ENCODE results near the gene PAQR7.

The PAQR7 gene

DNA sequence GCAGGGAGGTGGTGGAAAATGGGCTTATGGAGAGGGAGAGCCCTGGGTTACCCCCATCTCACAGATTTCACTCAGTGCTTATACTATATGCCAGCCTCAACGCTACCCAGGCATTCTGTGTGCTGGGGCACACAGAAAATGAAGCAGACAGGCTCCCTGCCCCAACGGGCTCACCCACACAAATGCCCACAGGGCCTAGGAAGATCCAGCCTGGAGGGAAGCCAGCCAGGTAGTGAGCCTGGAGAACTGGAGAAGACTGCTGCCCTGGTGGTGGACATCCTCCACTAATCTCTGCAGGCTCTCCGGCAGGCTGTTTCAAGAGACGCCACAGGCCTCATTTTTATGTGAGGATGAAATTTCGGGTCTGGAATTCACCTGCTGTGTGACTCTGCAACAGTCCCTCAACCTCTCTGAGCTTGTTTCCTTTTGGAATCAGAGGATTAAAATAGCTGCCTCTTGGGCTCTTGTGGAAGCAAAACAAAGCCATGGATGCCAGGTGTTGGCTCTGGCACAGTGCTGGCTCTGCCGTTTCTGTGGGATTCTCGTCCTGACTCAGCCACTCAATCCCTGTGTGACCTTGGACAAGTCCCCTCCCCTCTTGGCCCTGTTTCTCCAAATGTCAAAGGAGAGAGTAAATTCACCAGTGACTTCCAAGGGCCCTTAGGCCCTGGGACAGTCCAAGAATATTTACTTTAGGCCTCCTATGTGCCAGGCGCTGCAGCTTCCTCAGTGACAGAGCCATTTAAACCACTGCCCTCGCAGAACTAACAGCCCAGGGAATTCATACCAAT lies 3.6 kb downstream of the PAQR7 start:
- DNase-seq, result no peak

DNA sequence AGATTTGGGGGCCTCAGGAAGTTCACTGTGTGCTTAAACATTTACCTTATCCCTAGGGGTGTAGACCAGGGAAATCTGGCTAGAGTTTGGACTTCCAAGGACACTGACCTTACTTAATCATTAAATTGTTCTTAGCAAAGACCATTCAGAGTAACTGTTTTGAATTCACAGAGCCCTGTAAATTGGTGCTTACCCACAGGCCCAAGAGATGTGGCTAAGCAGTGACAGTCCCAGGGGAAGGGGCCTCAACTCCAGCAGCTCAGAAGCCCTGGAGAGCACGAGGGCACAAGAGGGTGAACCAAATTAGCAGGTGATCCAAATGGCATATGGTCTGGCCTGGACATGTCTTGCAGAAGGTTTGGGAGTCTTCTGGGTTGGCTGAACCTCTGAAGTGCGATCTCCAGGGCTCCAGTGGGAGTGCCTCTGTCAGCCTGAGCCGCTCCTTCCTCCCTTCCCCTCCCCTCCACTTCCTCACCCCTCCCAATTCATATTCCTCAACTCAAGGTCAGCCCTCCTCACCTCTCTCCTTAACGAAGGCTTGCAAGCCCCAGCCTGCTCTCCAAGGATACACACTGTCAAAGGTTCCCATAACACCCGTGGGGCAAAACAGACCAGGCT lies 4.3 kb downstream of the PAQR7 start:
- DNase-seq, result no peak

GRCh38 chr1:25870614-25871013 lies 4.9 kb downstream of the PAQR7 start:
- no peak for DNase-seq

GRCh38 chr1:25869909-25870606 lies 5.5 kb downstream of the PAQR7 start:
- no peak for DNase-seq

DNA sequence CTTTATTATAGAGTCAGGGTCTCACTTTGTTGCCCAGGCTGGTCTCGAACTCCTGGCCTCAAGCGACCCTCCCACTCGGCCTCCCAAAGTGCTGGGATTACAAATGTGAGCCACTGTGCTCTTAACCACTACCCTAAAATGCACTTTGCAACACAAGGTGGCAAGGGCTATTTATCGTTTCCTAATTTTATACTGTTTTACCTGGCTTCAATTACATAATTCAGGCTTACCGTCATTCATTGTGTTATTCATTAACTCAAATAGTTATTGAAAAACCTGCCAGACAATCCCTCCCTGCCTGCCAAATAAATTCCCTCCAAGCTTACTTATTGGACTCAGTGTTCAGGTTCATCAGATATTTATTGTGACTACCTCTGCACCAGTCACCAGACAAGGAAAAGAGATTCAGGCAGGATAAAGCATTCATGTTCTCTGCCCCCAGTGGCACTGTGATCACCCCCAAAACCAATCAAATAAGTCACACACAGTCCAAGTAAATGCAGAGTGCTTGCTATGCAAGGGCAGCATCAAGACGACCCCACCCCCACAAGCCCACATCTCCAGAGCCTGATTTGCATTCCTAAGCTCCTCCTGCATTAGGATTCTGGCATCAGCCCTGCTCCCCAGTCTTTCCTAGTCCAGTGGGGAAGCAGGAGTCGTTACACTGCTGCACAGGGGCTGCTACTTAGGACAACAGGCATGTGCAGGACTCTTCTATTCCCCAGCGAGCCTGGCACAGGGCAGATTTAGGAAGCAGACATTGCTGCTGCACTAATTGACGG lies 8.1 kb downstream of the PAQR7 start:
- no peak for DNase-seq

DNA sequence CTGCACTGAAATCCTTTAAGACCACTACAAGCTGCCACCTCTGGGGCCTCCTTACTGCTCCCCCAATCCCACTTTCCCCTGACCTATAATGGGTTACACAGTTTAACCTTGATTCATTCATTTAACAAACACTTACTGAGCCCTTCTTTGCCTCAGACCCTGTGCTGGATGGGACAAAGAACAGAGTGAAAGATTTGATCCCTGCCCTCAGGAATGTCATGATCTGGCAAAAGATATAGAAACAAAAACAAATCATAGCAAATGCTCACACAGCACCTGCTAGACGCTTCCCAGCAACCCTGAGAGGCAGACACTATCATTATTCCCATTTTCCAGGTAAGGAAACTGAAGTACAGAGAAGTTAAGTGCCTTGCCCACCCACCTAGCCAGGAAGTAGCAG lies 9.2 kb downstream of the PAQR7 start:
- DNase-seq, result no peak

DNA sequence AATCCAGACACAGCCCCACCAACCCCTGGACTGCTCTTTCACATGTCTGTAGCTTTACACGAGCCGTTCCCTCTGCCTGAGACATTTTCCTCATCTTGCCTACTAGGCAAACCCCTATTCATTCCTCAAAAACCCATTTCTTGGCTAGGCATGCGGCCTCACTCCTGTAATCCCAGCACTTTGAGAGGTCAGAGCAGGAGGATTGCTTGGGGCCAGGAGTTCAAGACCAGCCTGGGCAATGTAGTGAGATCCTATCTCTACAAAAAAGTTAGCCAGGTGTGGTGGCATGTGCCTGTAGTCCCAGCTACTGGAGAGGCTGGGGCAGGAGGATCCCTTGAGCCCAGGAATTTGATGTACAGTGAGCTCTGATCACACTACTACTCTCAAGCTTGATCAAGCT lies 11.1 kb downstream of the PAQR7 start:
- no peak for DNase-seq

- DNase-seq, result no peak
Measured at GRCh38 chr1:25863486-25864262, 11.8 kb downstream of the PAQR7 start.

DNA sequence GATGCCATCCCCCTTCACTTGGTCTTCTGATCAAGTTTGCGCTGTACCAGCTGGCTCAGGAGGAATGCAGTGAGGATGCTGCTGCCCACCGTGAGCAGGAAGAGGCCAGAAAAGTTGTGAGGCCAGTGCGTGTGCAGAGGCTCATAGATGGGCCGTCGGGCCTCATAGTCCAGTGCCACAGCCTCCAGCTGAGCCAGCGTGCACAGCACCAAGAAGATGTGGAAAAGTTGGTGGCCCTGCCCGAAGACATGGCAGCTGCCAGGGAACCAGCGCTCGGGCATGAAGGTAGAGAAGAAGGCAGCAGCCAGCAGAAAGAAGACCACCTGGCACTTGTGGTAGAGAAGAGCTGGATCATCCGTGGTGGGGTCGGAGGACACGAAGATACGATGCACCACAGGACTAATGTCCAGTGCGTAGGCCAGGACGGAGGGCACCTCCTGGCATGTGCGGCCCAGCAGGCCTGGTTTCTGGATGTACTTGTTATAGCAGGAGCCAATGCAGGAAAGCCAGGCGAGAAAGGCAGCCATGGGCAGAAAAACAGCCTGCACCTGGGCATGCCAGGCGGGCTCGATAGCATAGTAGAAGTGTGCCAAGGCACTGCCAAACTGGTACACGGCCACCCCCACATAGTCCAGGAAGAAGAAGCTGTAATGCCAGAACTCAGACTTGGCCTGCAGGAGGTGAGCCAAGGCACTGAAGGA lies 12.6 kb downstream of the PAQR7 start:
- DNase-seq, result no peak

DNA sequence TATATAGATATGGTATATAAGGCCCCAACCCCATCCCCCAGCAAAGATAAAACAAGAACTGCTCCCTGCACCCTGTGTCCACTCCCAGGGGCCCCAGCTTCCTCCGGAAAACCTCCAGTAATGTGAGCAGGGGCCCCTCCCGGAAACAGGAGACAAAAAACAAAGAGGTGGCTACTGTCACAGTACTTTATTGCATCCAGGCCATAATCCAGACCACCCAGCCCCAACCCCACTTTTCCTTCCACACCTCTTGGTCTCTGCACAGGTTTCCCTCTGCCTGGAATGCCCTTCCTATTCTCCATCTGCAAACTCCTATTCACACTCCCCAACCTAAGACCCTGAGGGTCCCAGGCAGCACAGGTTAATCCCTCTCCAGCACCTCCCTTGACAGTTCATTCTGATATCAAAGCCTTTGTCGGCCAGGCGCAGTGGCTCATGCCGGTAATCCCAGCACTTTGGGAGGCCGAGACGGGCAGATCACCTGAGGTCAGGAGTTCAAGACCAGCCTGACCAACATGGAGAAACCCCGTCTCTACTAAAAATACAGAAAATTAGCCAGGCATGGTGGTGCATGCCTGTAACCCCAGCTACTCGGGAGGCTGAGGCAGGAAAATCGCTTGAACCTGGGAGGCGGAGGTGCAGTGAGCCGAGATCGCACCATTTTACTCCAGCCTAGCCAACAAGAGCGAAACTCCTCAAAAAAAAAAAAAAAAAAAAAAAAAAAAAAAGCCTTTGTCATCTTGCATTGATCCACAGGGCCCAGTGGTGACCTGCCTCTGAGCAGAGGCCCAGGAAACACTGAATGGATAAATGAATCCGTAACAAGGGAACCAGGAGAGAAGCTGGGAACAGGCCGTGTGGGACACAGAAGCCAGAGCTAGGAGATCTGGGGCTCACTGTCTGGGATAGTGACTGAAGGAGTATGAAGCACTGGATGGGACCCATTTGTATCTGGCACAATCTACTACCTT lies 13.9 kb downstream of the PAQR7 start:
- DNase-seq, result peak; percentile 31

GRCh38 chr1:25858906-25859789 lies 16.4 kb downstream of the PAQR7 start, which contains the start of gene AUNIP:
Gene AUNIP, minus strand, starts transcription at chr1:25859457. Its CDS starts 100 bp downstream, at chr1:25859357.
- peak; percentile 95 for DNase-seq

- peak; percentile 32 for DNase-seq
Measured at GRCh38 chr1:25858494-25858893, 17.0 kb downstream of the PAQR7 start.

DNA sequence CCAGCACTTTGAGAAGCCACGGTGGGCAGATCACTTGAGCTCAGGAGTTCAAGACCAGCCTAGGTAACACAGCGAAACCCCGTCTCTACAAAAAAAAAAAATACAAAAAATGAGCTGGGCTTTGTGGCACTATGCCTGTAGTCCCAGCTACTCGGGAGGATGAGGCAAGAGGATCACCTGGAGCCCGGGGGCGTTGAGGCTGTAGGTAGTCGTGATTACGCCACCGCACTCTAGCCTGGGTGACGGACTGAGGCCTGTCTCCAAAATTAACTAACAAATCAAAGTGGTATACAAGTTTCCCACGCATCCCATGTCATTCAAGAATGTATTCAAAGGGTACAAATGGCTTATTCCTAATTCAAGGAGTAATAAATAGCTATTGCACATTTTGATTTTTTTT lies 18.7 kb downstream of the PAQR7 start:
- no peak for DNase-seq

- no peak for DNase-seq
Measured at GRCh38 chr1:25854554-25854953, 21.0 kb downstream of the PAQR7 start.

DNA sequence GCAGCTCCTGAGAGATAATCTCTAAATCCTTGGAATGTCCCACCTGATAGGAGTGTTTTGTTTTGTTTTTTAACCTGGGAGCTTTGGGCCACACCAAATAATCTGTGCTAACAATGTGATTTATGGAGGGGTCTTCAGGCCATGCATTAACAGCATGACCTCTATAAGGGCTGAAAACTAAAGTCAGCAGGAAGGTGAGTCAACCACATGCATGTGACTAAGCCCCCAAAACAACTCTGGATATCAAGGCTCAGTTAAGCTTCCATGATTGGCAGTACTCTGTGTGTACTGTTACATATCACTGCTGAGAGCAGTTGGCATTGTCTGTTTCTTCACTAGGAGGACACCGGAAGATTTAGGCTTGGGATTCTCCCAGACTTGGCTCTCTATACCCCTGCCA lies 27.0 kb downstream of the PAQR7 start:
- no peak for DNase-seq

GRCh38 chr1:25847929-25848328 lies 27.6 kb downstream of the PAQR7 start:
- DNase-seq, result no peak

DNA sequence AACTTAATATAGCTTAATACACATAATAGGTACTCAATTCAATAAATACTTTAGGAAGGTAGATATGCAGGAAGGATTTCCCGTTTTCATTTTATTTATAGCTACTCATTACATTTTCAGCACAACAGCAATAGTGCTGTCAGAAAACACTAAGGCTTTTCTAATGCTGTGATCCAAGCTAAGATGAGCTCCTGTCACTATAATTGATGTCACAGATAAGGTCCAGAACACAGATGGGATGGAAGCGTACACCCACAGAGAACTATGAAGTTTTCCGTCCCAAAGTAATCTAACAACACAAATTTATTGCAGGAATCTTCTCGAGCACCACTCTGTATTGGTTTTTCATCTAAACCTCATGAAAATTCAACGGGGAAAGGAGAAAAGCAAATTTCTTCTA lies 29.8 kb downstream of the PAQR7 start:
- DNase-seq, result no peak

DNA sequence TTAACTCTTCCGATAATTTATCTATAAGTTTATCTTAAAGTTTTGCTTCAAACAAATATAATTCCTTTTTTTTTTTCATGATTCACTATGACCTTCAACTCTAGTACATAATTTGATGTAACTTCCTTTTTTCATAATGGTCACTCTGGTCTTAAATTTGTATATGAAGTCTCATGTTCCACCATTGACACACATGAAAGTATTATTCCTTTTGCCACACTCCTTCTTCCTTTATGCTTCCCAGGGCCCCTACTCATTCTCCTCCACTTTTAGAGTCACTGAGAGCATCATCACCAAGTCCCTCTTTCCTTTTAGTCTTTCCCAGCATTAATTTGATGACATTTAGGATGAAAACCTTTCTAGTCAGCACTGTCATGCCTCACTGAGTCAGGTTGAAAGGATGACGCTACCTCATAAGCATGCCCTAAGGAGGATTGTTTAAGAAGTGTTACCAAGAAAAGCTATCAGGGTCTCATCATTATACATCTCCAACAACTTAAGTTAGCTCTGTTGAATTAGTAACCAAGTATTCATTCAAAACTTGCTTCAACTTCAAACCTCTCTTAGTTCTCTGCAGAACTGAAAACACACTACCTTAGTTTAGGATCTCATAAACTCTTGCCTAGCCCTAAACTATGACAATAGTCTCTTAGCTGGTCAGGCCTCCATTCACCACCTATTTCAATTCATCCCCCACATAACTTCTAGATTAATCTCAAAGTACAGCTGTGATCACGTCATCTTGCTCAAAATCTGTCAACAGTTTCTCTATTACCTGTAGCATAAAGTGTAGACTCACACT lies 30.8 kb downstream of the PAQR7 start:
- peak; percentile 60 for DNase-seq

DNA sequence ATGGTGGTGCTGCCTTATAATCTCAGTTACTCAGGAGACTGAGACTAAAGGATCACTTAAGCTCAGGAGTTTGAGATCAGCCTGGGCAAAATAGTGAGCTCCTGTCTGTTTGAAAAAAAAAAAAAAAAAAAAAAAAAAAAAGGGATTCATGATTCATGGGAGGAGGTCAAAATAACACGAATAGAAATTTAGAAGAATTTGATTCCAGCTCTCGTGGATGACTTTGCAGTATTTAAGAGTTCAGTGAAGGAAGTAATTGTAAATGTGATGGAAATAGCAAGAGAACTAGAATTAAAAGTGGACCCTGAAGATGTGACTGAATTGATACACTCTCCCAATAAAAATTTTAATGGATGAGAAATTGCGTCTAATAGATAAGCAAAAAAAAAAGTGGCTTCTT lies 32.0 kb downstream of the PAQR7 start:
- DNase-seq, result no peak

Measured in inflammatory macrophage treated with lipopolysaccharide for 4 hours (primary cell).